Inferior parietal cortex (tissue), 1 donor: ENCODE data around the gene SIT1.
"Not testable (repeated sequence)": the region's sequence is repeated elsewhere in the genome, so short reads cannot be mapped to it uniquely, and the experiment has no call there.

Experiments
- DNase-seq: peaks from one replicate; pipeline ENCODE4 v3.0.0-alpha.2; 2016; ENCODE audit errors: extremely low spot score

The SIT1 gene

DNA sequence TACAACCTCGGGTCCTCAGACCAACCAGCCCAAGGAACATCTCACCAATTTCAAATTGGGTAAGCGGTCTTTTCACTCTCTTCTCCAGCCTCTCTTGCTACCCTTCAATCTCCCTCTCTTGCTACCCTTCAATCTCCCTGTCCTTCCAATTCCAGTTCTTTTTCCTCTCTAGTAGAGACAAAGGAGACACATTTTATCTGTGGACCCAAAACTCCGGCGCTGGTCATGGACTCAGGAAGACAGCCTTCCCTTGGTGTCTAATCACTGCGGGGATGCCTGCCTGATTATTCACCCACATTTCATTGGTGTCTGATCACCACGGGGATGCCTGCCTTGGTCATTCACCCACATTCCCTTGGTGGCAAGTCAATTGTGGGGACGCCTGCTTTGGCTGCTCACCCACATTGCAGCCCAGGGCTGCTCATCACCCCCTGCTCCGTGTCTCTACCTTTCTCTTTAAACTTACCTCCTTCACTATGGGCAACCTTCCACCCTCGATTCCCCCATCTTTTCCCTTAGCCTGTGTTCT, 13.2 kb downstream of the SIT1 start:
- DNase-seq = not testable (repeated sequence)

GRCh38 chr9:35636877-35637246, 13.9 kb downstream of the SIT1 start:
- not testable (repeated sequence) for DNase-seq

- DNase-seq = no peak
Measured at GRCh38 chr9:35636135-35636876, 14.4 kb downstream of the SIT1 start.

DNA sequence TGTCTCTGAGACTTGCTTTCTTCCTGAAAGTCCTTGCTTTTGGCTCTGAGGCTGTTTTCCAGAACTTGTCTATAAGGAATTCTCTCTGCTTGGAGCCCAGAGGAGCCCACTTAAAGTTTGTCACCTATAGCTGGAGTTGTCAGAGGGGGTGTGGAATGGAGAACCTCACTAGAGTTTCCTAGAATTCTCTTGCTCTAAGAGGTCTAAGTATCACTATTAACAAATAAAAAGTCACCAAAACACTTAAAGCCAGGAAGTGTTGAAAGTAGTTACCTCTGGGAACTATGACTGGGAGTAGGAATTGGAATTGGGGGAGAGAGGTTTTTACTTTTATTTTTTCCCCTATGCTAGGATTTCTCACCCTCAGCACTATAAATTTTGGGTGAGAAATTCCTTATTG, 15.0 kb downstream of the SIT1 start:
- no peak for DNase-seq

GRCh38 chr9:35629597-35629996, 21.1 kb downstream of the SIT1 start:
- DNase-seq = no peak

GRCh38 chr9:35628389-35628991, 22.2 kb downstream of the SIT1 start:
- DNase-seq = no peak

DNA sequence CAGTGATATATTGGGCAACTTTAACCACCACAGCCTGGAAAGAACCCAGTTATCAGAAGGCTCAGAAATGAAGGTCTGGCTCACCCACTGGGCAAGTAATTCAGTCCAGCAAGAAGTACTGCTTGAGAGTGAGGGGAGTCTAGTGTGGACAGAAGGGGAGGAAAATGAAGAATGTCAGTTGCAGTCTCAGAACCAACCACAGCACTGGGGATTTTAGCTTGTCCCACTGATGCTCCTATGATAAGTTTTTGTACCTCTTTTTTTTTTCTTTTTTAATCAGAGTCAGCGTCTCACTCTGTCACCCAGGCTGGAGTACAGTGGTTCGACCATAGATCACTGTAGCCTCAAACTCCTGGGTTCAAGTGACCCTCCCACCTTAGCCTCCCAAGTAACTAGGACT, 23.2 kb downstream of the SIT1 start:
- DNase-seq = no peak

DNA sequence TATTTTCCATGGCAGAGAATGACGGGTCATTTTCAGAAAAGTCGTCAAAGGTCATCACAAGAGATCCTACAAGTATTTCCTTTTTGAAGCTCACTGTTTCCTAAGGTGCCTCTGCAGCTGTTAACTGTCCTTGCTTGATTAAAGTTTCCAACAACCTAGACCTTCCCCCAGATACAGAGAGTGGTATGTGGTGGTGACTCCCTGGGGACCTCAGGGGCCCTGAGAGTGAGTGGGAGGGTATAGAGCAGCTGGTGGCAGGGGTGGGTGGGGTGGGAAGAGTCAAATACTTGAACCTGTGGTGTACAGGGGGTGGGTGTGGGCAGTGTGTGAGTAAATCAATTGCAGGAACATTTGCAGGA, 31.0 kb downstream of the SIT1 start:
- DNase-seq = no peak

GRCh38 chr9:35618854-35619799, 31.6 kb downstream of the SIT1 start:
- DNase-seq = no peak

- no peak for DNase-seq
Measured at GRCh38 chr9:35618325-35618727, 32.4 kb downstream of the SIT1 start, which contains the start of gene CD72. Gene CD72, minus strand, starts transcription at chr9:35618413. Its CDS starts 110 bp downstream, at chr9:35618303.

GRCh38 chr9:35617548-35617947, 33.2 kb downstream of the SIT1 start:
- no peak for DNase-seq

GRCh38 chr9:35616681-35617459, 33.9 kb downstream of the SIT1 start:
- DNase-seq = no peak

- no peak for DNase-seq
Measured at GRCh38 chr9:35615981-35616680, 34.6 kb downstream of the SIT1 start.

DNA sequence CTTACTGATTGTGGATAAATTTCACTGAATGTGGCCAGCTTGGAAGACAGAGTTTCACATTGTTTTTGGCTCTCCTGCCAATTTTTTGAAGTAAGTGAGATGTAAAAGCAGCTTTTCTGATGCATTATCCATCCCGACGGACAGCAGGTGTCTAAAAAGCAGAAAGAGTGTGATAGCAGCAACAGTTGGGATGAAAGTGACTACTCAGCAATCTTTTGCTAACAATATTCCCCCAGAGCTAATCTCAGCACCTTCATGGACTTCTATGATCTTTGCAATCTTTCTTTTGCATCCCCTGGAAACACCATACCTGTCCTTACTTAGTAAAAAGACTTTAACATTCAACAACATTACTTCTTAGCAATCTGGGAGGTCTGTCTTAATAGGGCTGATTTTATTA, 37.9 kb downstream of the SIT1 start:
- no peak for DNase-seq

DNA sequence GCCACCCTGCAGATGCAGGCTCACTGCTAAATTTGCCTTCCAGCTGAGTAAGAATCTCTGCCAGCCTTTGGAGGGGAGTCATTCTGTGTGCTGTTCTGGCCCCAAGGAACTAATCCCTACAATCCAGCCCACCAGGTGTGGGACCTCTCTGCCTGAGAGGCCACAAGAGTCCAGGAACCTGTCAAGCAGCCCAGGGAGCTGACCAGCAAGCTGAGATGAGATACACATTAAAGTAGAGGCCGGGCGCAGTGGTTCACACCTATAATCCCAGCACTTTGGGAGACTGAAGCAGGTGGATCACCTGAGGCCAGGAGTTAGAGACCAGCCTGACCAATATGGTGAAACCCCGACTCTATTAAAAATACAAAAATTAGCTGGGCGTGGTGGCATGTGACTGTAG, 38.7 kb downstream of the SIT1 start:
- DNase-seq = not testable (repeated sequence)

- DNase-seq = peak; percentile 48
Measured at GRCh38 chr9:35611230-35611797, 39.4 kb downstream of the SIT1 start.

DNA sequence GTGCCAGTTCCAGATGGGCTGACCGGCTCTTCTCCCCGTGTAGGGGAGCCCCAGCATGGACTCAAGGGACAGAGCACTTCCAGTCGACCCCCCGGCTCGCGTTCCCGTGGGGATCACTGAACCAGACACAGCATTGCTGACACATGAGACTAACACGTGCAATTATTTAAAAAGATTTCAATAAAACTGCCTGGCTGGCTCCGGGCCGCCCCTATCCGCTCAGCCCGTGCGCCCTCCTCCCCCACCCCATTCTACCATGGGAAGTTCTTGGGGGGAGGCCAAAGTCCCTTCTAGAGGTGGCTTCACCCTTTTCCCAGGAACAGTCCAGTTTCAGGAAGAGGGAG, 40.9 kb downstream of the SIT1 start:
- no peak for DNase-seq

DNA sequence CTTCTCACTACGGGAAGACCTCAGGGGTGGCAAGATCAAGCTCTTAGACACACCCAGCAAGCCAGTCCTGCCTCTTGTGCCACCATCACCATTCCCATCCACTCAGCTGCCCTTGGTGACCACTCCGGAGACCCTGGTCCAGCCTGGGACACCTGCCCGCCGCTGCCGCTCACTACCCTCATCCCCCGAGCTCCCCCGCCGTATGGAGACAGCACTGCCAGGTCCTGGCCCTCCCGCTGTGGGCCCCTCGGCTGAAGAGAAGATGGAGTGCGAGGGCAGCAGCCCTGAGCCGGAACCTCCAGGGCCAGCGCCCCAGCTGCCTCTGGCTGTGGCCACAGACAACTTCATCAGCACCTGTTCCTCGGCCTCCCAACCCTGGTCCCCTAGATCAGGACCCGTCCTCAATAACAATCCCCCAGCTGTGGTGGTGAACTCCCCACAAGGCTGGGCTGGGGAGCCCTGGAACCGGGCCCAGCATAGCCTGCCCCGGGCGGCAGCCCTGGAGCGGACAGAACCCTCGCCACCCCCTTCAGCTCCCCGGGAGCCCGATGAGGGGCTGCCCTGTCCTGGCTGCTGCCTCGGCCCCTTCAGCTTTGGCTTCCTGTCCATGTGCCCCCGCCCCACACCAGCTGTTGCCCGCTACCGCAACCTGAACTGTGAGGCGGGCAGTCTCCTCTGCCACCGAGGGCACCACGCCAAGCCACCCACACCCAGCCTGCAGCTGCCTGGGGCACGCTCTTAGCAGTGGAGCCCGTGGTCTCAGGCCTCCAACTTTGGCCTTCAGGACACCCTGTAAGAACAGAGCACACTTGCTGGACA, 41.5 kb downstream of the SIT1 start:
- no peak for DNase-seq

DNA sequence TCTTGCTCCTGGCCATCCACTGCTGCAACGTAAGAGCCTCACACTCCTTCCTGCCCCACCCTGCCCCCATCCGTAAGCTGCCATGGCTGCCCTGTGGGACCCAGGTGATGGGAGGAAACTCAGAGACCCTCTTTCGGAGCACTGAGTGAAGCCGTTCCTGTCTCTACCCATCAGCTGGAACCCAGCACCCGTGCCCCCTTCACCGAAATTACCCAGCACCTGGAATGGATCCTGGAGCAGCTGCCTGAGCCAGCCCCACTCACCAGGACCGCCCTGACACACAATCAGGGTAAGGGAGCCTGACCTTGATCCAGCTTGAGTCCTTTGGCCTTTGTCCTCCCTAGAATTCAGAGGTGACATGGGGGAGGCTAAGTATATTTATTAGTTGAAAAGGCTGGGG, 42.5 kb downstream of the SIT1 start:
- DNase-seq = no peak

GRCh38 chr9:35606726-35607125, 44.0 kb downstream of the SIT1 start:
- no peak for DNase-seq
